Measurements from ENCODE around the gene MARCKS. TPM values are rescaled to one million over a fixed set of nuclear protein-coding genes. Genes with fewer than 3 reads are reported as not detected.
"Not testable (repeated sequence)": the region's sequence is repeated elsewhere in the genome, so short reads cannot be mapped to it uniquely, and the experiment has no call there.

Gene MARCKS
- total and polyA plus RNA-seq, 7 donors, result 3.1 to 56.3 (median 6.7) TPM

DNA sequence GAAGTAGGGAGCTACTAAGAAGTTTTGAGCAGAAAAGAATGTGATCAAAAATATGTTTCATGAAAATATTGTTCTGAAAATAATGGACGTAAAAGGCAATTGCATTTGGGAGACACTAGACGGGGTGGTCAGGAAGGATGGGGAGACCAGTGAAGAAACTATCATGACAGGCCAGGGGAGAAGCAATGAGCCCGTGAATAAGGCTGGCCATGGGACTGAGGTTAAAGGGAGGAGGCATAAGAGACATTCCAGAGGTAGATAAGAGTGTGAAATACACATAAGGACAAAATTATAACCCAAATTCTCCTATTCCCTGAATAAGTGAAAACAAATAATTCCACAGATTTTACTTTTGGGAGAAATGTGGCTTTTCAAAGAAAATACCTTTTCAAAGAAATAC lies 51.7 kb downstream of the MARCKS start:
- no peak for DNase-seq
- Histone ChIP-seq H3K27ac (no peak overlapping the region), H3K36me3 (ENCODE audit: insufficient read depth in 1 of 2, low read depth in 1 of 2) (no peaks in the 10 kb centered on the region), H3K9me3 (no peaks in the 10 kb centered on the region), H3K4me1 (no peaks in the 10 kb centered on the region), H3K4me3 (no peak overlapping the region), H3K27me3 (ENCODE audit: insufficient read depth in 3 of 3, low read length in 2 of 3) (no peaks in the 10 kb centered on the region)
- intact Hi-C loops (cut with DNase I), result loop anchor here (2.0 to 10.0 kb wide), 3 partner anchors 1126 to 1724 kb away; no protein-coding TSS in a partner anchor
- TF ChIP-seq, protein P1, sequence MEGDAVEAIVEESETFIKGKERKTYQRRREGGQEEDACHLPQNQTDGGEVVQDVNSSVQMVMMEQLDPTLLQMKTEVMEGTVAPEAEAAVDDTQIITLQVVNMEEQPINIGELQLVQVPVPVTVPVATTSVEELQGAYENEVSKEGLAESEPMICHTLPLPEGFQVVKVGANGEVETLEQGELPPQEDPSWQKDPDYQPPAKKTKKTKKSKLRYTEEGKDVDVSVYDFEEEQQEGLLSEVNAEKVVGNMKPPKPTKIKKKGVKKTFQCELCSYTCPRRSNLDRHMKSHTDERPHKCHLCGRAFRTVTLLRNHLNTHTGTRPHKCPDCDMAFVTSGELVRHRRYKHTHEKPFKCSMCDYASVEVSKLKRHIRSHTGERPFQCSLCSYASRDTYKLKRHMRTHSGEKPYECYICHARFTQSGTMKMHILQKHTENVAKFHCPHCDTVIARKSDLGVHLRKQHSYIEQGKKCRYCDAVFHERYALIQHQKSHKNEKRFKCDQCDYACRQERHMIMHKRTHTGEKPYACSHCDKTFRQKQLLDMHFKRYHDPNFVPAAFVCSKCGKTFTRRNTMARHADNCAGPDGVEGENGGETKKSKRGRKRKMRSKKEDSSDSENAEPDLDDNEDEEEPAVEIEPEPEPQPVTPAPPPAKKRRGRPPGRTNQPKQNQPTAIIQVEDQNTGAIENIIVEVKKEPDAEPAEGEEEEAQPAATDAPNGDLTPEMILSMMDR (IDR thresholded peaks at IDR 0.05), result no peak
- 60 to 72% (median 68%) methylated on average over 3 of the region's 3 CpGs for WGBS, 3 donors
- no peak for ATAC-seq

DNA sequence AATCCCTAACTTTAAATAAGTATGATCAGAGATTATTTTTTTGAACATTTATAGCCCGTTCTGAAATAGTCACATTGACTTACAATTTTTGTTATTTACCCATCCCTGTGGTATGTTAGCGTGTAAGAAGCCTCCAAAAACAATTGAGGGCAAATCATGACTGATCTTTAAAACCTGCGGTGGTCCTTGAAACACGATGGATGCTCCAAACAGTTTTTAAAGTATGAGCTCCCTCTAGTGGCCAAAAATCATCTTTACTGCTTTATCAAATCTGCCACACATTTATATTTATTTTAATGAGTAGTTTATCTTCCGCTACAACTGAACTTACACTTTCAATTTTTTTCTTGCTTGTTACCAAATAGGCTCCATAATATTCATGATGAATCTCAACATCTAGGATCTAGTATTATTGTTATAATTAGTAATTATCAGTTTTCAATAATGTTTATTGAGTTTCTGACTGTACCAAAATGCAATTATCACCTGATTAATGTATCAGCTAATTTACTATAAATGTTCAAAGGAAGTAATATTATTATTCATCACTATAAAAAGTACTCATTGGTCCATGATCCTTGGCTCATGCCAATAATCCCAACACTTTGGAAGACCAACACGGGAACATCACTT lies 52.2 kb downstream of the MARCKS start:
- intact Hi-C loops (cut with DNase I), result loop anchor here (2.0 to 10.0 kb wide), 3 partner anchors 1127 to 1725 kb away; no protein-coding TSS in a partner anchor
- H3K4me3 ChIP-seq, result no peak overlapping the region
- H3K27ac ChIP-seq, result no peak overlapping the region
- TF ChIP-seq, protein P1 (IDR thresholded peaks at IDR 0.05), result peak; percentile 76
- H3K9me3 ChIP-seq, result no peaks in the 10 kb centered on the region
- WGBS, 3 donors, result 18 to 22% (median 18%) methylated on average over 6 of the region's 6 CpGs
- no peaks in the 10 kb centered on the region for H3K27me3 ChIP-seq (ENCODE audit: insufficient read depth in 3 of 3, low read length in 2 of 3)
- H3K4me1 ChIP-seq, result no peaks in the 10 kb centered on the region
- DNase-seq (no peak), ATAC-seq (peak in 2 of 4 donors; percentile 42 to 70)
- H3K36me3 ChIP-seq (ENCODE audit: insufficient read depth in 1 of 2, low read depth in 1 of 2), result no peaks in the 10 kb centered on the region

DNA sequence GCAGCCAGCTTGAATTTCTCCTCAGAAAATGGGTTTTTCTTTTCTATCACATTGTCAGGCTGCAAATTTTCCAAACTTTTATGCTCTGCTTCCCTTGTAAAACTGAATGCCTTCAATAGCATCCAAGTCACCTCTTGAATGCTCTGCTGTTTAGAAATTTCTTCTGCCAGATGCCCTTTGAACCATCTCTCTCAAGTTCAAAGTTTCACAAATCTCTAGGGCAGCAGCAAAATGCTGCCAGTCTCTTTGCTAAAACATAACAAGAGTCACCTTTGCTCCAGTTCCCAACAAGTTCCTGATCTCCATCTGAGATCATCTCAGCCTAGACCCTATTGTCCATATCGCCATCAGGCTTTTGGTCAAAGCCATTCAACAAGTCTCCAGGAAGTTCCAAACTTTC lies 53.1 kb downstream of the MARCKS start:
- H3K36me3 ChIP-seq (ENCODE audit: insufficient read depth in 1 of 2, low read depth in 1 of 2); DNase-seq; H3K9me3 ChIP-seq; H3K27me3 ChIP-seq (ENCODE audit: insufficient read depth in 3 of 3, low read length in 2 of 3); H3K27ac ChIP-seq; H3K4me1 ChIP-seq; ATAC-seq; H3K4me3 ChIP-seq; intact Hi-C loops (cut with DNase I): not testable (repeated sequence)
- 68 to 91% (median 72%) methylated on average over 1 of the region's 1 CpG for WGBS, 3 donors

Other genes starting within 250 kb of the MARCKS start
- gene HDAC2, start 113.8 kb downstream of the MARCKS start, total RNA-seq, result 10 to 100 TPM; 39.6 to 60.1 (median 47.7) TPM
- 10 to 100 TPM; 45.6 to 74.1 (median 55.0) TPM for gene HDAC2, start 113.8 kb downstream of the MARCKS start, polyA plus RNA-seq

Measured in psoas muscle (tissue), 8 donors.